RWPE1 (cell line): ENCODE results near the gene KDM2A.
A peak's percentile ranks its signal among the peaks of the same experiment; 100 is the strongest.

ENCODE experiments used
- CTCF ChIA-PET: fragments of 350-600 bp; sonication (Branson Sonifier 250); formaldehyde crosslinking; extraction: SDS; loops from one replicate; lab custom pipeline; 2021; lab: Yijun Ruan, JAX
- POLR2A ChIA-PET: fragments of 400-600 bp; formaldehyde crosslinking; extraction: SDS; loops from one replicate; lab custom pipeline; 2020; ENCODE audit warnings: antibody characterized with exemption; ENCODE audit not compliant: low non-redundant PET; lab: Yijun Ruan, JAX
- DNase-seq: peaks from one replicate; pipeline ENCODE4 v3.0.0; 2012; ENCODE audit warnings: low spot score
- H3K27ac ChIP-seq: fragments of 450-650 bp; 2 replicates; pipeline ENCODE4 v1.5.1; 2017
- CTCF ChIP-seq: fragments of 450-650 bp; conservative IDR thresholded peaks from 2 replicates; pipeline ENCODE4 v1.5.1; 2017; ENCODE audit warnings: low read depth, mild to moderate bottlenecking

Gene KDM2A

GRCh38 chr11:67114275-67114896, 4.7 kb upstream of the KDM2A start:
- POLR2A ChIA-PET = no interaction called here
- CTCF ChIA-PET = interaction anchor here (0.6 kb wide), 1 partner anchor 979 kb away, joined by 3 read pairs; no protein-coding TSS in a partner anchor
- no peak for DNase-seq
- TF ChIP-seq CTCF = no peak
- no peak overlapping the region for H3K27ac ChIP-seq

- ChIA-PET CTCF (no interaction called here), POLR2A (no interaction called here)
- H3K27ac ChIP-seq = no peak overlapping the region
- no peak for DNase-seq
- TF ChIP-seq CTCF = no peak
These were observed 2.3 kb upstream of the KDM2A start for GRCh38 chr11:67116758-67117105.

DNA sequence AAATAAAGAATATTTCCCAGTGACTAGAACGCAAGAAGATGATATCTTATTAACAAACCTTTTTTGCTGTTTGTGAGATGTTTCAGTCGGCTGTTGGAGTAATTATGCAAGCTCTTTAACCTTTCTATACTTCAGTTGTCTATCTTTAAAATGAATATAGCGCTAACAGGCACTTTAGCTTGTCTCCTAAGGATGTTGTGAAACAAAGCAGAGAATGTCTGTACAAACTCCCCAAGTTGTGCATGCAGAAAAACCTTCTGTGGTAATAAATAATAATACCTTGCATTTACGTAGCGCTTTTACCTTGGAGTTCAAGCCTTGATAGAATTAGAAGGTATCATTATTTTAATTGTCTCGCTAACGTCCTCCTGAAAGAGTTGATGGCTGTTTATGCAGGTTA, 1.9 kb upstream of the KDM2A start:
- ChIA-PET CTCF (no interaction called here), POLR2A (no interaction called here)
- H3K27ac ChIP-seq = peak overlapping the region; percentile 92
- TF ChIP-seq CTCF = no peak
- DNase-seq = no peak

DNA sequence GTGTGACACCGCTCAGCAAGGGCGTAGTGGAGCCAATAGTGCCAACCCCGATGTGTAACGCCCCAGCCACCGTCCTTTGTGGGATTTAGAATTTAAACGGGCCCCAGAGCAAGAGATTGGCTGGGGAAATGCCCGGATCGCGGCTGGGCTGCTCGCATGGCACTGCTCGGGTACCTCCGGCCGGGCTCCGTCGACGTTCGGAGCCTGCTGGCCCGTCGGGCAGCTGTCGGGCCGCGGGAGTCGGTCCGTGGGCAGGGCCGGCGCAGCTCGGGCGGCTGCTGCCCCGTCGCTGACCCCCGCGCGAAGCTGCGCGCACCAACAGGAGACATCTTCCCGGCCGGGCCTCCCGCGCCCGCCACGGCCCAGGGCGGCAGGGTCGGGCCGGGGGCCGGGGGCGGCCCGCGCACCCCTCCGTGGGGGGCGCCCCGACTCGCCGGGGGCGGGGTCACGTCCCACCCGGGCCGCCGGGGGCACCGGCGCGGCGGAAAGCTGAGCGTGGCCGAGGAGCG, 1.3 kb upstream of the KDM2A start:
- ChIA-PET CTCF (interaction anchor here (0.5 kb wide), 1 partner anchor 9 kb away, joined by 3 read pairs; no protein-coding TSS in a partner anchor), POLR2A (no interaction called here)
- DNase-seq = no peak
- no peak for TF ChIP-seq CTCF
- peak overlapping the region; percentile 92 for H3K27ac ChIP-seq

GRCh38 chr11:67118181-67118766, 789 bp upstream of the KDM2A start:
- ChIA-PET POLR2A (interaction anchor here (0.6 to 1.0 kb wide), 2 partner anchors 63 to 237 kb away, joined by 3 to 5 read pairs; no protein-coding TSS in a partner anchor), CTCF (no interaction called here)
- peak; percentile 25 for DNase-seq
- H3K27ac ChIP-seq = peak overlapping the region; percentile 92
- no peak for TF ChIP-seq CTCF

GRCh38 chr11:67119585-67120391, 725 bp downstream of the KDM2A start:
- DNase-seq = peak; percentile 26
- ChIA-PET CTCF (interaction anchor here (0.7 kb wide), 1 partner anchor 39 kb away, joined by 3 read pairs; no protein-coding TSS in a partner anchor), POLR2A (interaction anchor here (0.6 to 1.0 kb wide), 3 partner anchors 64 to 133 kb away, joined by 3 read pairs; no protein-coding TSS in a partner anchor)
- no peak for TF ChIP-seq CTCF
- H3K27ac ChIP-seq = peak overlapping the region; percentile 92
